ENCODE data around the gene TYROBP.

DNA sequence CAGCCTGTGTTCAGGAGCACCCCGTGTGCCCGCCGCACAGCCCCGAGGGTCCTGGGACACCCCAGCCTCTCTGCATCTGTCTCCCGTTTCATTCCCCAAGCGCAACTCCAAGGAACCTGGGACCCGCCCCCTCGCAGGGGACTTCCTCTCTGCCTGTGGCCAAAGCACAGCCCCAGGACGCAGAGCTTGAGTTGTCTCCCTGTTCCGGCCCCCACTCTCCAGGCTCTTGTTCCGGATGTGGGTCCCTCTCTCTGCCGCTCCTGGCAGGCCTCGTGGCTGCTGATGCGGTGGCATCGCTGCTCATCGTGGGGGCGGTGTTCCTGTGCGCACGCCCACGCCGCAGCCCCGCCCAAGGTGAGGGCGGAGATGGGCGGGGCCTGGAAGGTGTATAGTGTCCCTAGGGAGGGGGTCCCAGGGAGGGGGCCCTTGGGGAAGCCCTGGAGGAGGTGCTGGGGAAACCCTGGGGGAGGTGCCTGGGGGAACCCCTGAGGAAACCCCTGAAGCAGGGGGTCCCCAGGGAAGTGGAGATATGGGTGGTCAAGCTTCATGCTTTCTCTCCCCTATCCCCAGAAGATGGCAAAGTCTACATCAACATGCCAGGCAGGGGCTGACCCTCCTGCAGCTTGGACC is 4.4 kb downstream of the TYROBP start:
- TF ChIP-seq ZNF274 (IDR thresholded peaks at IDR 0.05; ENCODE audit: low read depth, low read length) (no peak), YY1 (IDR thresholded peaks at IDR 0.05; ENCODE audit: insufficient read depth, insufficient read length) (no peak), SUZ12 (IDR thresholded peaks at IDR 0.05; ENCODE audit: extremely low read depth, insufficient read depth, insufficient read length) (no peak)
